GM13977 (cell line): Measurements from ENCODE around the gene HSPA14.

ENCODE experiments used
- DNase-seq: peaks from one replicate; pipeline ENCODE4 v3.0.0; 2012; ENCODE audit warnings: low spot score
- in situ Hi-C: fragments of 300-500 bp; cut with MboI; formaldehyde crosslinking; loops from one replicate; pipeline ENCODE4 v1.12.0; 2022; ENCODE audit warnings: low sequenced_read_pairs, low pct_unique_long_range_greater_than_20kb, mixed read lengths, inconsistent platforms; ENCODE audit not compliant: unreplicated experiment
- TF ChIP-seq, protein P1 (sequence below): IDR thresholded peaks from 2 replicates; pipeline ENCODE4 v1.5.1; 2012; ENCODE audit warnings: mild to moderate bottlenecking, control low read depth; ENCODE audit not compliant: insufficient read depth; ENCODE audit errors: extremely low read depth, missing control alignments

HSPA14 gene

DNA sequence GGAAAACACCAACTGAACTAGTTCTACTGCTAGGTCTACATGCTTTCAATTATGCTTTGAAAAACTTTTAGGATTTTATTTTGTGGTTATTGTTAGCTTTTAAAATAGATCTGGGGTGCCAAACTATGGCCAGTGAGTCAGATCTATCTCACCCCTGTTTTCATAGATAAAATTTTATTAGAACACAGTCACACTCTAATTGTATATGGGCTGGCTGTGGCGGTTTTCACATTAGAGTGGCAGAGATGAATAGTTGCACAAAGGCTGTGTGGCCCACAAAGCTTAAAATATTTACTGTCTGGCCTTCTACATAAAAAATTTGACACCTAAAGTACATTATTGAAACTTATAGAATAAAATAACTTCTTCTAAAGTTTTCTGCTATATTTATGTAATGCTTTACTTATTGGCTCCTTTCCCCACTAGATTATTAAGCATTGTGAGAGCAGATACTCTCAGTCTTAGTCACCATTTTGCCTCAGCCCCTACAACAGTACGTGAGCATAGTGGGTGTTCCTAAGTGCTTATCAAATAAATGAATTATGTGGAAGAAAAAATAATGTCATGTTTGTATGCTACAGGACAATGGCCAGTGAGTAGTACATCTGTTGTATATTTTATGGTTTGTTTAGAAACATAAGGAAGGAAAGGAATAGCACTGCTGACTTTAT is 35.1 kb downstream of the HSPA14 start:
- in situ Hi-C loops = no loop called here
- peak; percentile 28 for DNase-seq
- TF ChIP-seq, protein P1, sequence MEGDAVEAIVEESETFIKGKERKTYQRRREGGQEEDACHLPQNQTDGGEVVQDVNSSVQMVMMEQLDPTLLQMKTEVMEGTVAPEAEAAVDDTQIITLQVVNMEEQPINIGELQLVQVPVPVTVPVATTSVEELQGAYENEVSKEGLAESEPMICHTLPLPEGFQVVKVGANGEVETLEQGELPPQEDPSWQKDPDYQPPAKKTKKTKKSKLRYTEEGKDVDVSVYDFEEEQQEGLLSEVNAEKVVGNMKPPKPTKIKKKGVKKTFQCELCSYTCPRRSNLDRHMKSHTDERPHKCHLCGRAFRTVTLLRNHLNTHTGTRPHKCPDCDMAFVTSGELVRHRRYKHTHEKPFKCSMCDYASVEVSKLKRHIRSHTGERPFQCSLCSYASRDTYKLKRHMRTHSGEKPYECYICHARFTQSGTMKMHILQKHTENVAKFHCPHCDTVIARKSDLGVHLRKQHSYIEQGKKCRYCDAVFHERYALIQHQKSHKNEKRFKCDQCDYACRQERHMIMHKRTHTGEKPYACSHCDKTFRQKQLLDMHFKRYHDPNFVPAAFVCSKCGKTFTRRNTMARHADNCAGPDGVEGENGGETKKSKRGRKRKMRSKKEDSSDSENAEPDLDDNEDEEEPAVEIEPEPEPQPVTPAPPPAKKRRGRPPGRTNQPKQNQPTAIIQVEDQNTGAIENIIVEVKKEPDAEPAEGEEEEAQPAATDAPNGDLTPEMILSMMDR = no peak

- in situ Hi-C loops = no loop called here
- TF ChIP-seq, protein P1 = no peak
- no peak for DNase-seq
These were observed 37.8 kb downstream of the HSPA14 start for GRCh38 chr10:14875941-14876340.

DNA sequence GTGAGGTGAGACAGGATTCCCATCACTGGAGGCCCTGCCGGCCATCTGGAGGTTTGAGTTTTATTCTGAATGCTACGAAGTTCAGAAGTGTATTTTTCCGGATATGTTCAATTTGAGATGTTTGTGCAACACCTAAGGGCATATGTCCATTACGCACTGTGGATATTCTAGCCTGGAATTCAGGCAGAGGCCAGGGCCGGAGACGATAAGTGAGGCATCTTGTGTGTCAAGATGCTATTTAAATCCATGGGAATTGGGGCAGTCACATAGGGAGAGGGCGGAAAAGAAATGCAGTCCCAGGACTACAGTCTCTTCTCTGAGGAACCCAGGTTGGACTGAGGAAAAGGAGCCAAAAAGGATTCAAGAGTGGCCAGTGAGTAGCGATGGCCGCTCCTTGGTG is 38.7 kb downstream of the HSPA14 start:
- no peak for DNase-seq
- in situ Hi-C loops = no loop called here
- TF ChIP-seq, protein P1 = no peak

- in situ Hi-C loops = no loop called here
- TF ChIP-seq, protein P1 = no peak
- peak; percentile 100 for DNase-seq
These were observed 40.4 kb downstream of the HSPA14 start, which contains the start of gene SUV39H2 for GRCh38 chr10:14878266-14879123. Gene SUV39H2 (plus strand): TSS chr10:14878866. CDS start chr10:14878889, 23 bp downstream.

DNA sequence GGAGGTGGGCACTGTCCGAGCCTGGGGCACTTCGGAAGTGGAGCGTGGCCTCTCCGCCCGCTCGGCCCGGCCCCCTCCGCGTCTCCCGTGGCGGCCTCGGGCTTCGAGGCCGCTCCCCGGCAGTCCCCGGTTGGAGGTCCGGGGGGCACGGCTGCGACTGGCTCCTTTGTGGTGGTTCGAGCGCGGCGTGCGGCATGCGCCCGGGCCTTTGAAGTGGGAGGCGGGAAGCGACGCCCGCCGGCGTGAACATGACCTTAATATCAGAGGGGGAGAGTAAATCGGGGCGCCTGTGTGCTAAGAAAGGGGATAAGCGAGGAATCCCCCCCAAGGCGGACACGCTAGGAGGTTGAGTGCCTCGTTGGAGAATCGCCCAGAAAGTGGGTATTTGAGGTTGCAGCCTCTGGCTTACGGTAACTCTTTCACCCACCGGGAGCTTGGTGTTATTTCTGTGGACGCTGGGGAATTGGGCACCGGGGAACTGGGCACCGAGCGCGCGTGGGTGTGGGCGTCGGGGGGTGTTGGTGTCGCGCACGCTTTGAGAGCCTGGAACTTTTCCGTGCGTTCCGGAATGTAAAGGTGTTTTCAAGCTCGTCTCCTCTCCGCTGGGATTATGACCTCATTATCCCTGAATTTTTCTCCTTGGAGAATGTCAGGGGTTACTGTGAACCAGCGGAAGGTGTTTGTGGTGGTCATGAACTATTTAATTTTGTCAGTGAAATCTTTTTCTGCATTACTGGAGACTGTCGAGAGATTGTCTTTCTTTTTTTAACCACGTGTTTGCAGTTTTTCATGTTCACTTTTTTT is 41.2 kb downstream of the HSPA14 start:
- TF ChIP-seq, protein P1 = no peak
- DNase-seq = no peak
- in situ Hi-C loops = no loop called here

GRCh38 chr10:14879928-14880193 is 41.8 kb downstream of the HSPA14 start:
- DNase-seq = peak; percentile 27
- TF ChIP-seq, protein P1 = no peak

More at GRCh38 chr10:14879928-14880193, 41.8 kb downstream of the HSPA14 start:
- in situ Hi-C loops = no loop called here
